Left hindlimb (tissue), 1 donor: Measurements from ENCODE around the gene MSL3.

Source experiments
- DNase-seq: peaks from one replicate; pipeline ENCODE4 v3.0.0-alpha.2; 2018

The MSL3 gene

GRCh38 chrX:11759461-11760311 is 1.6 kb downstream of the MSL3 start:
- DNase-seq: peak; percentile 84

GRCh38 chrX:11760958-11761357 is 2.9 kb downstream of the MSL3 start:
- no peak for DNase-seq

DNA sequence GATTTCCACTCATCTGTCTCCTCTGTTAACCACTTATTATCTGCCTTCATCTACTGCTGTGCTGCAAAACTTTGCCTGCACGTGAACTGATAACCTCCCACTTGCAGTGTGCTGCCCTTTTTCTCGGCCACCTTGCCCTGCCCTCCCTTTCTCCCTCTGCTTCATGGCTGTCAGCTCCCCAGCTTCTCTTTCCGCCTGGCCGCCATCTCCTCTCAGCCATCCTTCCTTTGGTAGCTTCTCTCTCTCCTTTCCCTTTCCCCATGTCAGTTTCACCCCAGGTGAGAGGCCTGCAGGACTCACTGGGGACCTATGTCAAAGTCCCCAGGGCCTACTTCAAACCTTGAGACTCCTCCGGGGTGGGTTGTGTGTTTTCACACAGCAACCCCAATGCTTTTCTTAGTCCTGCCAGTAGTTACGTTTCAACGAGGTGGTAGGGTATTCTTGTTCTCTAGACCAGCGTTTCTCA is 6.6 kb downstream of the MSL3 start:
- no peak for DNase-seq

DNA sequence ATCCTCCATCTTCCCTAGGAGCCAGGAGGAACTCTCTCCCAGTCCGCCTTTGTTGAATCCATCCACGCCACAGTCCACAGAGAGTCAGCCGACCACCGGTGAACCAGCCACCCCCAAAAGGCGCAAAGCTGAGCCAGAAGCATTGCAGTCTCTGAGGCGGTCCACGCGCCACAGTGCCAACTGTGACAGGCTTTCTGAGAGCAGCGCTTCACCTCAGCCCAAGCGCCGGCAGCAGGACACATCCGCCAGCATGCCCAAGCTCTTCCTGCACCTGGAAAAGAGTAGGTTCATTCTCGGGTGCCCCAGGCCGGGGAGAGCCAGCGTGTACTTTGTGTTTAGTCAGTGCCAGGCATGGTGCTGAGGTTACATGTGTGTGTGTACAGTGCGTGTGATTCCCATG is 7.4 kb downstream of the MSL3 start:
- no peak for DNase-seq

DNA sequence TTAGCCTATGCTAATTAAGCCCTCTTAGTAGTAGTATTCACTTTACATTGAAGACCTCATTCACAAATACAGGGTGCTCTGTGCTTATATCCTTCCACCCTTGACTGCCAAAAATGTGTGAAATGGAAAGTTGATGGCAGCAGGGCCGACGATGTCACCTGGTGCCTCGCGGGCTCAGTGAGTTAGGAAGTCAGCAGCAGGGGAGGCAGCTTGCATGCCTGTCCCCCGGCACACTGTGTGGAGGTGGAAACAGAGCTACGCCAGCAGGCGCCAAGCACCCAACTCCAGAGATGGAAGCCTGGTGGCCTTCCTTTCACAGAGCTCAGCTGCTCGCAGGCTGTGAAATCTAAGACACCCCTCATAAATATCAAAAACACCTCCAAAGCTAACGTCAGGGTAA is 8.4 kb downstream of the MSL3 start:
- no peak for DNase-seq

DNA sequence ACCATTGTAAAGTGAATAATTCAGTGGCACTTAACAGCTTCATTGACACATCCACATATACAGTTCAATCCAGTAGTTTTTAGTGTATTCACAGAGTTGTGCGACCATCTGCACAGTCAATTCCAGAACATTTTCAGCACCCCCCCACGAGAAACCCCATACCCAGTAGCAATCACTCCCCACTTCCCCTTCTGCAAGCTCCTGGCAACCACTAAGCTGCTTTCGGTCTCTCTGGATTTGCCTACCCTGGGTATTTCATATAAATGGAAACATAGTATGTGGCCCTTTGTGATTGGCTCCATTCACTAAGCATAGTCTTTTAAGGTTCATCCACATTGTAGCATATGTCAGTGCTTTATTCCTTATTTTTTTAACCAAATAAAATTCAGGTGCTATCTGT is 10.0 kb downstream of the MSL3 start:
- DNase-seq: no peak

GRCh38 chrX:11770320-11770719 is 12.3 kb downstream of the MSL3 start:
- peak; percentile 28 for DNase-seq

DNA sequence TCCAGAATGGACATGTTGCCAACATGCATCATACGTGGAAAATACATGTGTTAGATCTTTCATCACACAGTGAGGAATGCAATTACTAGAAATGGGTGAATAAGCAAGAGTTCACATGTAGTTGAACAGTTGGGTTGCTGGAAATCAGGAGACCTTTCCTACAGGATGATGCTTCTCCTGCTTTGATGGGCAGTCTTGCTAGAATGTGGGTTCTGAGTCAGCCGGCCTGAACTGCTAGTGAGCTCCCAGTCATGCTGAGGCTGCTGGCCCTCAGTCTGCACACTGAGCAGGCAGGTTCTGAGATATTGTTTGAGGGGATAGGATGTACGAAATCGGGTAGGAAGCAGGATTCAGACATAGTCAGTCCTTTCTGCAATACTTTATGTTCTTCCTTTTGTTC is 20.2 kb downstream of the MSL3 start:
- DNase-seq: no peak

- no peak for DNase-seq
Measured at GRCh38 chrX:11781133-11781532, 23.1 kb downstream of the MSL3 start.

DNA sequence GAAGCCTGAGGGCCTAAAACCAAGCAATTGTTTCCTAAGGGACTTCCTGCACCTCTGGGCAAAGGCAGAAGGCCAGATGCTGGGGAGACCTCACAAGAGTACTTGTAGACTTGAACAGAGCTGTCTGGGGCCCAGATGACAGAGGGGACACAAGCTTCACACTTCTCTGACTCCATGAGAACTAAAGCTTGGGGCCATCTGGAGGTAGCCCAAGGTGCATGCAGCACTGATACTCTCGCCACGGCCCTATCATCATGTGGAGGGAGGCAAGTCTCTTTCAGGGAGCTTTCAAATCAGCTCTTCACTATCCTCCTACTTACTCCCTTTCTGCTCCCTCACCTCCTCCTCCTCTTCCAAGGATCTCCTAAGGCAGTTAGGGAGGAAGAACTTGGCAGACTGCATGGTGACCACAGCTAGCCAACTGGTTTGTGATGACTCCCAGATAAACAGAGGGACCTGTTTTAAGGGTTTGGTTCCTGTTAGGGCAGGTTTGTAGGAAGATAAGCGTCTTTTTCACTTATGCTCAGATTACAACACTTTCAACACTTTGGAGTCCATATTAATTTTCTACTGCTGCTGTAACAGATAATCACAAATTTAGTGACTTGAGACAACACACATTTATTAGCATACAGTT is 23.8 kb downstream of the MSL3 start:
- no peak for DNase-seq

DNA sequence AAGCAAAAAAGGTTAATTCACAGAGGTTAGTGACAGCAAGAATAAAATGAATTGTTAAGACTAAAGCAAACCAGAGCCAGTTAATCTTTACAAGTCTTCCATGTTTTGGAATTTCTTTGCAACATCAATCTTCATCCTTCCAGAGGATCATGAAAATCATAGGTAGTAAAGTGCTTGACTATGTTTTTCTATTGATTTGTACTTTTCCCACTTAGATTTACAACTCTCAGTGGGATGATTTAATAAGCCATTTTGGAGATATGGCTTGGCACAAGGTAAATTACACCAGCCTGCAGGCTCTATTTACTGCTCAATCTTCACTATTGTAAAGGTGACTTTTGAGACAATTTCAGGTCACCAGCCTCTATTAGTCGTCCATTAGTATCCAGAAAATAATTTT is 26.5 kb downstream of the MSL3 start:
- no peak for DNase-seq

DNA sequence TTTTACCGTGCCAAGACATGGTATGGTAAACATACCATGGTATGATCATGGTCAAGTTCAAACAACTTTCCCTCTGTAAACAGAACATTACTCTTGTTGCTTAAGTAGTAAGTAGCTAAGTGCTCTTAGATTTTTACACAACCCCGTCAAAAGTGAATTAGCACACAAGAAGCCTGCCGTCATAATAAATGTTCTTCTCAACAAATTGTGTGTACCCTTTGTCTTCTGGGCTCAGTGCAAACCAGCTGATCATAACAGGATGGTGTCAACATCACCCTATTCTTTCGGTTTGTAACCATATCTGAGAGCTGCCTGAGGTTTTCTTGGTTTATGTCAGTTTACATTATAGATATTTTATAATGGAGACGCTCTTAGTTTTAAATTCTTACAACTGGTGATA is 28.8 kb downstream of the MSL3 start:
- no peak for DNase-seq

DNA sequence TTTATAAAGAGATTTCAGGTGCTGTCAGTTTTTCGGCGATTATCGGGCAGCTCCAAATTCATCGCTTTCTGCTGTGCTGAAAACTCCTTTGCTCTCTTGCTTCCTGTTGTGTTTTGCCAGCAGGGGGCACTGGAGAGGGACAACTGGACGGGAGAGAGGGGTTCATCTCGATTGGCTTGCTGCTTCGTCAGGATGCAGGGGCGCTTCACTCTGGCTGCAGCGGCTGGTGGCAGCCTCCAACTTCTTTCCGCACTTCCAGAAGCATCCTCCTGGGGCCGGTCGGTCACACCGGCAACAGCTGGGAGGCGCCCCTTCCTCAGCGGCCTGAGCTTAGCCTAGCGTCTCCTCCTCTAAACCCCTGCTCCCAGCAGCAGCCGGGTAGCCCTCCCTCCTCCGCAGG is 29.5 kb downstream of the MSL3 start:
- DNase-seq: peak; percentile 43

DNA sequence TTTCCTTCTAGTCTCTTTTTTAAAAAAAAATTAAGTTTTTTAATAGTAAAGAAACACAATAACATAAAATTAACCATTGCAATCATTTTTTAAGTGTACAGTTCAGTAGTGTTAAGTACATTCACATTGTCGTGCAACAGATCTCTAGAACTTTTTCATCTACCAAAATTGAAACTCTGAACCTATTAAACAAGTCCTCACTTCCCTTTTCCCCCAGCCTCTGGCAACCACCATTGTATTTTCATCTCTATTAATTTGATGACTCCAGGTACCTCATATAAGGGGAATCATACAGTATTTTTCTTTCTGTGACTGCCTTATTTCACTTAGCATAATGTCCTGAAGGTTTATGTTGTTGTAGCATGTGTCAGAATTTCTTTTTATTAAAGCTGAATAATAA is 31.8 kb downstream of the MSL3 start:
- DNase-seq: no peak

DNA sequence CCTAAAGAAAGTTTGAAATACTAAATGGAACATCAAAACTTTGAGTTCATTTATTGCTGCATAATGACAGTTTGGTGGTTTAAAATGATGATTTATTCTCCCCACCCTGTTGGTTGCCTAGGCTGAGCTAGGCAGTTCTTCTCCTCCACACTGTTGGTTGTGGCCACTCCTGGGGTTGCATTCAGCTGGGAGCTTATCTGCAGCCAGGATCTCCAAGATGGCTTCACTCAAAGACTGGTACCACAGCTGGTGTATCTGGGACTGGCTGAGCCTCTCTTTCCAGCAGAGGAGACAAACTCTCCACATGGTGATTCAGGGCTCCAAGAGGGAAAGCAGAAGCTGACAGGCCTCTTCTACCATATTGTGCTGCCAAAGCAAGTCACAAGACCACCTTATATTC is 33.1 kb downstream of the MSL3 start:
- no peak for DNase-seq

GRCh38 chrX:11791537-11791936 is 33.5 kb downstream of the MSL3 start:
- no peak for DNase-seq

DNA sequence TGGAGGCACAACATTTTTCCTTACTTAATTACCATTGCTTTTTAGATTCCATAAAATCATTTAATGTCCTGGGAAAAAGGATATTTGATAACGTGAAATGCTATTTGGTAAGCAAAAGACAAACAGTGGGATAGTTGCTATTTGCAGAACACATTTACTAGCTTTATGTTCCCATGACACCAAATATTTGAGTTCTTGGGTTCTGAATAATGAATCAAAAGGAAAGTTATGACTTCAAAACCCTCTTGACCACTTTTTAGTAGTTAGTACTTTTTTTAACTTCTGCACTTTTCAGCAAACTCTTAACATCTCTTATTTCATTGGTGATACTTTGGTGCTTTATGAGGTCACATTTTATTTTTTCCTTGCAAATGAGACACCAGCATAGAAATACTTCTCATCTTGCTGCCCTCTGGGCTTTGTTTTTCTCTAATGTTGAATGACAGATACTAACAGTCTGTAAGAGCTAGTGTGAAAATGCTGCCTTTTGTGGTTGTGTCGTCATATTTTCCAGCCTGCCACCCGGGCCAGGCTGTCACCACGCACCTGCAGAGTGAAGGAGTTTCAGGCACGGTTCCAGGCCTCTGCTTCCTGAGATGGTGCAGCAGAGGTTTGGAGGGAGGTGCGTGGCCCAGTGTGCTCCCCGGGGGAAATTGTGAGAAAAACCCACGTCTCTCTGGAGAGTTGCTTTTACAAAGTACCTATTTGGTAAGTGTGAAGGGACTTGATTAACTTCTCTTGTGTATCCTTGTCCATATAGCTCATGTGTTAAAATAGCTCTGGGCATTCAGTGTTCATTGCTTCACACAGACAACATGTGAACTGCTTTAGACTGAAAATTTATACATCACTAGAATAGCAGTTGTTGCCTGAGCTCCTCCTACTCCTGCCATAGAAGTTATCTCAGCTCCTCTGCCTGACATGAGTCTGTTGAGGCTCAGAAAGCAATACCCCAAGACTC is 34.7 kb downstream of the MSL3 start:
- no peak for DNase-seq

- no peak for DNase-seq
Measured at GRCh38 chrX:11793734-11794133, 35.7 kb downstream of the MSL3 start.

- DNase-seq: no peak
Measured at GRCh38 chrX:11813341-11813740, 55.3 kb downstream of the MSL3 start.
